GM21723 (cell line): ENCODE data around the gene NAP1L1.
"Not testable (repeated sequence)": the region's sequence is repeated elsewhere in the genome, so short reads cannot be mapped to it uniquely, and the experiment has no call there.

ENCODE experiments used
- ATAC-seq: cut with Tn5 transposase; IDR thresholded peaks from one replicate; pipeline ENCODE4 v1.9.1; 2021; ENCODE audit warnings: mild to moderate bottlenecking, moderate library complexity; ENCODE audit not compliant: unreplicated experiment

Gene NAP1L1

DNA sequence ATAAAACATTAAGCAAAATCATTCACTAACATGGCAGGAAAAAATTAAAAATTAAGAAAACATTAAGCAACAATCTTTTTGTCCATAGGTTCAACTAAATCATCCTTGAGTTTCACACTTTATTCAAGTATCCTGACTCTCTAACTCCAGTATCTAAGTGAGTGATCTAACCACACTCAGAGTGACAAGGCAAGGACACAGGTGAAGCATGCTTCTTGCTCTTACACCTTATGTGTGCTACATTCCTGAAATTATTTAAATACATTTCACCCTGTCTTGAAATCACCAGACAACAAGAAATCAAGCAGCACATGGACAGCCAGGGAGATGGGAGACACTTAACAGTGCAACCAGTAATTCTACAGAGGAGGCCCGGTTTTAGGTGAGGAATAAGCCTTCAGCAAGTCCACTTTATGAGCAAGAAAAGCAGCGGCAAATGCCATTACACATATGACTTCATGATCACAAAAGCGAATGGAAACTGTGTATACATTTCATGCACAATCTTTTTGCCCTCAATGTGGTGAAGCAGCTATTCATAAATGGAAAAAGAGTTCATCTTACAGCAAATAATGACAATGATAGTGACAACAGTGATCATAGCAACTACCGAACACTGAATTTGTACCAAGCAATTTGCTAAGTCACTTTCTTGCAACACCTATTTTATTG, 90.3 kb downstream of the NAP1L1 start:
- ATAC-seq: no peak

DNA sequence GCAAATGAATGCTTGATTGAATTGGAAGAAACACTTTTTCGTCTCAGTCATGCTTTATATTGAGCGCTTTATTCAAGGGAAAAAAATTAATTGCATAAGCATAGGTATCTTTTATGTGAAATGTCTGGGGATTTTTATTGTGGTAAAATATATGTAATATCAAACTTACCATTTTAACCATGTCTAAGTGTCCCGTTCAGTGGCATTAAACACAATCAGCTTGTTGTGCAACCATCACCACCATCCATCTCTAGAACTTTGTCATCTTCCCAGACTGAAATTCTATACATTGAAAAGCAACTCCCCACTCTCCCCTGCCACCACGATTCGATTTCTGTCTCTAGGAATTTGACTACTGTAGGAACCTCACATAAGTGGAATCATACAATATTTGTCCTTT, 92.7 kb downstream of the NAP1L1 start:
- ATAC-seq: no peak

DNA sequence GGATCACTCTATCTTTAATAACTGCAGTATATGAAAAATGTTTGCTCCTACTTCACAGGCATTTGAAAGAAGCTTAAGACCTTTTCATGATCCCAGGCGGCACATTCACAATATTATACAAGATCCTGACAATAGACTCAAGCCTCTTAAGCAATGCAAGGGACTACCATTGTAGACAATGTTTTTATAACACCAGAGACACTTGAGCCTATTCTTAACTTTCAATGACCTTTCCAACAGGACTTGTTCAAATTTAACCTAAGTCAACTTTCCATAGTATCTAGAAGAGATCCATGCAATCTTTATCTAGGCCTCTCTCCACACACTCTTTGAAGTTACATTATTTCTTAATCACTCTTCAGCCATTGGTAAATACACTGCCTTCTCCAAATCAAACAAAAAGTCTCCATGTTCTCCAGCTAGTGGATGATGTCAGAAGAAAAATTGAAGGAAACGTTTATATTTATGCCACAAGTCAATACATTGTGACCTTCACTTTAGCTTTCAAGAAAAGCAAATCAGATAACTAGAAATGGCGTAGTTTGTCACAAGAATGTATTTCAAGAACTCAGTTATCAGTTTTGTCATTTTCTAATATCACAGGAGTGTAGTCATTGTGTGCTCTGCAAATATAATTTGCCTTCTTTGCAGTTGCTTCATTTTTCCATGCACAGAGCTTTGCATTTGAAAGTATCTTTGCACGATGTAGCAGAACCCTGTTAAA, 94.1 kb downstream of the NAP1L1 start:
- no peak for ATAC-seq

DNA sequence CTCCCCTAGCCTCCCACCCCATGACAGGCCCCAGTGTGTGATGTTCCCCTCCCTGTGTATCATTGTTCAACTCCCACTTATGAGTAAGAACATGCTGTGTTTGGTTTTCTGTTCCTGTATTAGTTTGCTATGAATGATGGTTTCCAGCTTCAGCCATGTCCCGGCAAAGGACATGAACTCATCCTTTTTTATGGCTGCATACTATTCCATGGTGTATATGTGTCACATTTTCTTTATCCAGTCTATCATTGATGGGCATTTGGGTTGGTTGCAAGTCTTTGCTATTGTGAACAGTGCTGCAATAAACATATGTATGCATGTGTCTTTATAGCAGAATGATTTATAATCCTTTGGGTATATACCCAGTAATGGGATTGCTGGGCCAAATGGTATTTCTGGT, 96.8 kb downstream of the NAP1L1 start:
- ATAC-seq: not testable (repeated sequence)
